Suprapubic skin (tissue), 3 donors: ENCODE results near the gene SERINC1.
"Not testable (repeated sequence)": the region's sequence is repeated elsewhere in the genome, so short reads cannot be mapped to it uniquely, and the experiment has no call there.

Source experiments
- CTCF ChIP-seq, 2 donors: fragments of 200-600 bp in 1 of 2; fragments of 450-650 bp in 1 of 2; sonication (generic) in 1 of 2; IDR thresholded peaks; one replicate each; pipeline ENCODE4 v1.5.1; 2016 to 2019; ENCODE audit warnings: antibody characterized with exemption in 2 of 2, mild to moderate bottlenecking in 1 of 2, moderate library complexity in 1 of 2
- EP300 ChIP-seq: sonication (generic); formaldehyde crosslinking; IDR thresholded peaks from one replicate; pipeline ENCODE4 v1.6.1; 2017; ENCODE audit warnings: antibody characterized with exemption
- POLR2A ChIP-seq, 2 donors: fragments of 450-650 bp; IDR thresholded peaks; one replicate each; pipeline ENCODE4 v1.6.1; 2017; ENCODE audit warnings: antibody characterized with exemption in 2 of 2, mild to moderate bottlenecking in 2 of 2, moderate library complexity in 2 of 2

- not testable (repeated sequence) for TF ChIP-seq EP300; POLR2A (IDR thresholded peaks at IDR 0.05); CTCF (IDR thresholded peaks at IDR 0.05)
Observed at GRCh38 chr6:122459865-122460416, 11.7 kb downstream of the SERINC1 start.
